B cell (primary cell): ENCODE measurements around the gene RTCB. TPM values are rescaled to one million over a fixed set of nuclear protein-coding genes. Genes with fewer than 3 reads are reported as not detected.

Experiments
- ATAC-seq: fragments of 200-7000 bp; cut with Tn5 transposase; one replicate; pipeline ENCODE4 v1.10.0; 2021; ENCODE audit warnings: low read depth, mild to moderate bottlenecking, moderate number of reproducible peaks, moderate library complexity
- CTCF ChIA-PET: fragments of 350-600 bp; sonication (Branson Sonifier 250); formaldehyde crosslinking; loops from one replicate; lab custom pipeline; 2021; ENCODE audit warnings: antibody characterized with exemption, inconsistent platforms; lab: Charles Lee
- POLR2A ChIA-PET: fragments of 350-600 bp; sonication (Branson Sonifier 250); formaldehyde crosslinking; loops from one replicate; lab custom pipeline; 2021; ENCODE audit warnings: antibody characterized with exemption; lab: Charles Lee
- DNase-seq: peaks from one replicate; pipeline ENCODE4 v3.0.0; 2013
- H2AFZ ChIP-seq: 2 replicates; pipeline ENCODE4 v1.6.1; 2012; ENCODE audit warnings: mild to moderate bottlenecking, low read depth, low read length; ENCODE audit not compliant: insufficient read depth, poor library complexity, severe bottlenecking
- H3K27ac ChIP-seq, 2 donors: 1 replicate in 1 of 2; 2 replicates in 1 of 2; pipeline ENCODE4 v1.5.1; 2012 to 2013; ENCODE audit warnings: low read length in 2 of 2, mild to moderate bottlenecking in 2 of 2, moderate library complexity in 1 of 2
- H3K27me3 ChIP-seq, 4 experiments: fragments of 200-600 bp in 1 of 4; sonication (generic) in 1 of 4; replicated peaks in 1 of 4; 1 replicate in 2 of 4; 2 replicates in 2 of 4; pipeline versions ENCODE4 v1.6.1 to v1.7.0; 2013 to 2016; ENCODE audit warnings: low read length in 3 of 4, mild to moderate bottlenecking in 2 of 4, mixed read lengths in 1 of 4, moderate library complexity in 1 of 4; ENCODE audit not compliant: insufficient read depth in 4 of 4, control insufficient read depth in 3 of 4; ENCODE audit errors: control extremely low read depth in 1 of 4
- H3K36me3 ChIP-seq, 2 experiments: replicated peaks in 1 of 2; 1 replicate in 1 of 2; 2 replicates in 1 of 2; pipeline versions ENCODE4 v1.6.1 to v1.7.1; 2013; ENCODE audit warnings: low read length in 1 of 2; ENCODE audit not compliant: insufficient read depth in 2 of 2, control insufficient read depth in 1 of 2; ENCODE audit errors: control extremely low read depth in 1 of 2, extremely low read depth in 1 of 2
- H3K4me1 ChIP-seq, 2 donors: fragments of 200-600 bp in 1 of 2; sonication (generic) in 1 of 2; 1 replicate in 1 of 2; 2 replicates in 1 of 2; pipeline versions ENCODE4 v1.5.1 to v1.6.1; 2013 to 2017; ENCODE audit warnings: low read length in 2 of 2; ENCODE audit not compliant: control insufficient read depth in 2 of 2, insufficient read depth in 2 of 2
- H3K4me2 ChIP-seq: replicated peaks from 2 replicates; pipeline ENCODE3; 2012; ENCODE audit warnings: mild to moderate bottlenecking, low read depth, low read length; ENCODE audit not compliant: poor library complexity, severe bottlenecking
- H3K4me3 ChIP-seq, 5 experiments: fragments of 200-600 bp in 1 of 5; sonication (generic) in 1 of 5; 1 replicate in 3 of 5; 2 replicates in 2 of 5; pipeline versions ENCODE4 v1.5.1 to v1.7.0; 2011 to 2016; ENCODE audit warnings: low read length in 4 of 5, mild to moderate bottlenecking in 4 of 5, low read depth in 2 of 5, control low read depth in 1 of 5, moderate library complexity in 1 of 5; ENCODE audit not compliant: insufficient read depth in 1 of 5; ENCODE audit errors: control extremely low read depth in 1 of 5, extremely low read depth in 1 of 5
- H3K79me2 ChIP-seq: fragments of 200-600 bp; sonication (generic); one replicate; pipeline ENCODE4 v1.6.0; 2016; ENCODE audit warnings: low read length; ENCODE audit not compliant: control insufficient read depth, insufficient read depth
- H3K9ac ChIP-seq: fragments of 200-600 bp; sonication (generic); 2 replicates; pipeline ENCODE4 v1.6.1; 2017; ENCODE audit warnings: mild to moderate bottlenecking, low read length, moderate library complexity
- H3K9me3 ChIP-seq, 3 donors: one replicate each; pipeline versions ENCODE4 v1.6.1 to v1.7.1; 2013; ENCODE audit warnings: low read length in 2 of 3; ENCODE audit not compliant: control insufficient read depth in 2 of 3, insufficient read depth in 1 of 3; ENCODE audit errors: control extremely low read depth in 1 of 3
- H4K20me1 ChIP-seq: 2 replicates; pipeline ENCODE4 v1.6.0; 2012; ENCODE audit warnings: mild to moderate bottlenecking, low read length; ENCODE audit not compliant: insufficient read depth, control insufficient read depth, poor library complexity, severe bottlenecking
- H3K27ac Mint-ChIP-seq: one replicate; pipeline ENCODE4 v1.8.0; 2021; ENCODE audit warnings: mixed read lengths
- H3K27me3 Mint-ChIP-seq: one replicate; pipeline ENCODE4 v1.8.0; 2021; ENCODE audit warnings: mixed read lengths
- H3K4me1 Mint-ChIP-seq: one replicate; pipeline ENCODE4 v1.8.0; 2021; ENCODE audit warnings: mixed read lengths
- H3K4me3 Mint-ChIP-seq: one replicate; pipeline ENCODE4 v1.8.0; 2021; ENCODE audit warnings: mixed read lengths
- H3K9me3 Mint-ChIP-seq: one replicate; pipeline ENCODE4 v1.8.0; 2022; ENCODE audit warnings: mixed read lengths; ENCODE audit not compliant: insufficient read depth
- CTCF ChIP-seq: fragments of 200-600 bp; IDR thresholded peaks from one replicate; pipeline ENCODE4 v1.8.0; 2022; ENCODE audit warnings: antibody characterized with exemption, mild to moderate bottlenecking
- EZH2 ChIP-seq: IDR thresholded peaks from 2 replicates; pipeline ENCODE4 v1.6.1; 2012; ENCODE audit warnings: borderline replicate concordance, low read depth, mild to moderate bottlenecking, moderate library complexity, low read length; ENCODE audit not compliant: insufficient read depth, poor library complexity, severe bottlenecking
- WGBS: methylation state at CpG from one replicate; pipeline ENCODE4 v1.1.5; 2013; ENCODE audit warnings: missing lambda C conversion rate; ENCODE audit not compliant: insufficient coverage; 5-methylcytosine and 5-hydroxymethylcytosine counted together
- intact Hi-C: fragments of 100-400 bp; cut with micrococcal nuclease; formaldehyde crosslinking; loops from one replicate; pipeline ENCODE4 v1.10.0; 2022
- polyA plus RNA-seq: library from polyadenylated mRNA; depleted of rRNA; stranded (reverse); fragments of >200 nt; gene quantifications from 2 replicates; pipeline ENCODE4 v1.2.3, GENCODE V29; 2012
- total RNA-seq, 2 donors: library from RNA; stranded (reverse); fragments of 120-200 nt in 1 of 2; gene quantifications; 1 replicate in 1 of 2; 2 replicates in 1 of 2; pipeline versions ENCODE4 v1.2.3 to v1.2.4, GENCODE V29; 2013 to 2022

The RTCB gene
- total and polyA plus RNA-seq, 2 donors (not counting 1 experiment from before 2014, with no cell fraction given): 32.8 to 60.1 TPM

DNA sequence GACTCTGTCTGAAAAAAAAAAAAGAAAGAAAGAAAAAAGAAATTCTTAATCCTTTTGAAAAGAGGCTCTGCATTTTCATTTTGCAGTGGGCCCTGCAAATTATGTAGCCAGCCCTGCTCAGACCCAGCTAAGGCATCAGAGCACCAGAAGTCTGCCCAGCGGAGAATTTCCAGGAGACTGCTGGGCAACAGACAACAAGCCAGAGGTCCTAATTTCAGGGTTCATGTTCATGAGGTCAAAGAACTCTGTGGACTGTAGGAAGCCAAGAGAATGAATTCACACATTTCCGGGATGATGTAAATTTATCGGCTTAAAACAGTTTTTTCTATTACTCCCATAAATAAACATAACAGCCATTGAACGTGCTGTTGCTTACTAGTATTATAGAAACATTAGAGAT, 14.8 kb upstream of the RTCB start:
- POLR2A ChIA-PET: no interaction called here
- H3K27ac ChIP-seq: no peak overlapping the region
- peaks cover 0 to 1% (median 0%) of the 10 kb centered on the region in 3 donors for H3K9me3 ChIP-seq
- Mint-ChIP-seq H3K27me3 (peaks cover 47% of the 10 kb centered on the region), H3K4me1 (no peaks in the 10 kb centered on the region), H3K4me3 (no peak overlapping the region), H3K9me3 (no peaks in the 10 kb centered on the region), H3K27ac (no peak overlapping the region)
- no peak overlapping the region for H3K4me2 ChIP-seq
- no peak for ATAC-seq
- no peaks in the 10 kb centered on the region for H3K79me2 ChIP-seq
- H3K4me1 ChIP-seq: no peaks in the 10 kb centered on the region
- TF ChIP-seq CTCF: no peak
- no peak for TF ChIP-seq EZH2
- no CpG with 5 or more reads among the region's 4 CpGs for WGBS
- no peak overlapping the region for H2AFZ ChIP-seq
- H3K36me3 ChIP-seq: no peaks in the 10 kb centered on the region
- no peaks in the 10 kb centered on the region for H4K20me1 ChIP-seq
- no peak for DNase-seq
- H3K27me3 ChIP-seq: peaks cover 0 to 8% (median 0%) of the 10 kb centered on the region in 4 experiments
- CTCF ChIA-PET: no interaction called here
- no peak overlapping the region for H3K4me3 ChIP-seq
- no peak overlapping the region for H3K9ac ChIP-seq
- intact Hi-C loops: no loop called here

DNA sequence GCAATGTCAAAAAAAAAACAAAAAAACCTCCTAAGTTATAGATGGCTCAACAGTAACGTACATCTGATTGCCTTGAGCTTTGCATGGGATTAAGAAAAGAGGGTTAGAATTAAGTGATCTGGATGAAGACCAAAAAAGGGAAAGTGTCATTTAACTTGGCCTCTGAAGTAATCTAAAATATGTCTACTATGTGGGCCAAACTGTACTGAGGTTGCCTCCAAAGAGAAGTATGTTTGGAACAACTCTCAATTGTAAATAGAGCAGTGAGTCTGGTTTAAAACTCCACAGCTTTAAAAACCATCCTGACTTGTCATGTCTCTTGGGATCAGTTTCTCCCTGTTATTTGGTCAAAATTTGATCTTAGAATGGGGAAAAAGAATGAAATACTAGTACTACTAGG, 11.6 kb upstream of the RTCB start:
- no peak overlapping the region for H2AFZ ChIP-seq
- POLR2A ChIA-PET: no interaction called here
- no peaks in the 10 kb centered on the region for H3K79me2 ChIP-seq
- intact Hi-C loops: no loop called here
- CTCF ChIA-PET: no interaction called here
- H3K27me3 ChIP-seq: peaks cover 0 to 16% (median 8%) of the 10 kb centered on the region in 4 experiments
- peaks cover 58% of the 10 kb centered on the region for H3K27me3 Mint-ChIP-seq
- H3K4me3 Mint-ChIP-seq: no peak overlapping the region
- TF ChIP-seq CTCF (no peak), EZH2 (no peak)
- peaks cover 0 to 1% (median 0%) of the 10 kb centered on the region in 3 donors for H3K9me3 ChIP-seq
- H3K4me3 ChIP-seq: no peak overlapping the region
- no peaks in the 10 kb centered on the region for H3K36me3 ChIP-seq
- H4K20me1 ChIP-seq: no peaks in the 10 kb centered on the region
- H3K27ac Mint-ChIP-seq: no peak overlapping the region
- no peak overlapping the region for H3K27ac ChIP-seq
- no peak for DNase-seq
- no peak overlapping the region for H3K4me2 ChIP-seq
- ATAC-seq: no peak
- no peaks in the 10 kb centered on the region for H3K4me1 ChIP-seq
- H3K9me3 Mint-ChIP-seq: no peaks in the 10 kb centered on the region
- H3K9ac ChIP-seq: no peak overlapping the region
- no CpG with 5 or more reads among the region's 1 CpG for WGBS
- no peaks in the 10 kb centered on the region for H3K4me1 Mint-ChIP-seq
